ENCODE measurements around the gene TUBB1. TPM values are rescaled to one million over a fixed set of nuclear protein-coding genes. Genes with fewer than 3 reads are reported as not detected.

The TUBB1 gene
- total RNA-seq, 1 donor from 2014 or later, result not detected

DNA sequence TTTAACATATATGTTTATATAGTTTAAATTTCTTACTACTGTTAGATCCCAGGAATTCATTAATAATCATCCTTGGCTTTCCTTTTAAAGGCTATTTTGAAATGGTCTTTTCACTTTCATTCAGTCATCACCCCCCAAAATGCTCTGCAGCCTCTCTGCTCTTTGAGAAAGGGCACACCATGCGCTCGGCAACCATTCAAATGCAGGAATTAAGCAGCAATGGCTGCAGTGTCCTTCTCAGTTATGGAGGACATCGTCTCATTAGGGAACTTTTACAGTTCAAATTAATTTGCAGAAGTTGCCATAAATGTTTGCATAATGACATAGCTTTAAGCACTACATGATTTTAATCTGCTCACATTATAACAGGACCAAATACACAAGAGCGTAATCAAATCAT is 6.3 kb downstream of the TUBB1 start:
- Mint-ChIP-seq H3K4me1 (ENCODE audit: low read depth) (peaks cover 59% of the 10 kb centered on the region), H3K36me3 (ENCODE audit: low read depth) (peaks cover 28% of the 10 kb centered on the region)

DNA sequence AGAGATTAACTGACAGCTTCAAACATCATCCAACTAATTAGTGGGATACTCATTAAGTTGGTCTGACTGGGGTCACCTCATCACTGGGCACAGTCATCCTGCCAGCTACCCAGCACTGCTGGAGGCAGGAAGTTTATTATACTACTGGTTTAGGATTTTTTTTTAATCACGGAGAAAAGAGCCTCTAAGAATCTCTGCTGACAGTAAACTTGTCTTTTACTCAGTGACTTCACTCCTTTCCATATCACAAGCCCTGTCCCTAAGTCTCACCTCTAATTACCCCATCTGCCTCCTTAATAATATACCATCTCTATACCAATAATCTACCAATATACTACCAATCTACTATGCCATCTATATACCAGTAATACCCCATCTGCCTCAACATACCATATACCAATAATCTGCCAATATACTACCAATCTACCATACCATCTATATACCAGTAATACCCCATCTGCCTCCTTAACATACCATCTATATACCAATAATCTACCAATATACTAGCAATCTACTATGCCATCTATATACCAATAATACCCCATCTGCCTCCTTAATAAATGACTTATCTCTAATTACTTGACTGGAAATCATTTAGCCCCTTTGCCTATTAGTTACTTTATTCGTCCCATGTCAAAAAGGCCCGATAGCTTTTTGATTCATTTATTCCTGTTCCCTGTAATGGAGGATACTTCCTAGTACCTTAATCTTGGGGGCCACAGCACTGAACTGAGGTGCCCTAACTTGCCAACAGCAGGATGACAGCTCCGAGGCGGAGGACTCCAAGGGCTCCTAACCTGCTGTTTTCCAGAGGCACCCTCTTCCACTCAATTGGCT is 7.9 kb downstream of the TUBB1 start:
- peaks cover 28% of the 10 kb centered on the region for H3K36me3 Mint-ChIP-seq (ENCODE audit: low read depth)

More for the DNA sequence above, 6.3 kb downstream of the TUBB1 start:
- TF ChIP-seq, protein P1, sequence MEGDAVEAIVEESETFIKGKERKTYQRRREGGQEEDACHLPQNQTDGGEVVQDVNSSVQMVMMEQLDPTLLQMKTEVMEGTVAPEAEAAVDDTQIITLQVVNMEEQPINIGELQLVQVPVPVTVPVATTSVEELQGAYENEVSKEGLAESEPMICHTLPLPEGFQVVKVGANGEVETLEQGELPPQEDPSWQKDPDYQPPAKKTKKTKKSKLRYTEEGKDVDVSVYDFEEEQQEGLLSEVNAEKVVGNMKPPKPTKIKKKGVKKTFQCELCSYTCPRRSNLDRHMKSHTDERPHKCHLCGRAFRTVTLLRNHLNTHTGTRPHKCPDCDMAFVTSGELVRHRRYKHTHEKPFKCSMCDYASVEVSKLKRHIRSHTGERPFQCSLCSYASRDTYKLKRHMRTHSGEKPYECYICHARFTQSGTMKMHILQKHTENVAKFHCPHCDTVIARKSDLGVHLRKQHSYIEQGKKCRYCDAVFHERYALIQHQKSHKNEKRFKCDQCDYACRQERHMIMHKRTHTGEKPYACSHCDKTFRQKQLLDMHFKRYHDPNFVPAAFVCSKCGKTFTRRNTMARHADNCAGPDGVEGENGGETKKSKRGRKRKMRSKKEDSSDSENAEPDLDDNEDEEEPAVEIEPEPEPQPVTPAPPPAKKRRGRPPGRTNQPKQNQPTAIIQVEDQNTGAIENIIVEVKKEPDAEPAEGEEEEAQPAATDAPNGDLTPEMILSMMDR (IDR thresholded peaks at IDR 0.05), result no peak
- Mint-ChIP-seq H3K9me3 (ENCODE audit: low read depth) (no peaks in the 10 kb centered on the region), H3K27ac (ENCODE audit: unreplicated experiment) (no peak overlapping the region), H3K4me3 (ENCODE audit: unreplicated experiment) (no peak overlapping the region), H3K27me3 (ENCODE audit: low read depth) (no peaks in the 10 kb centered on the region)
- no peak for DNase-seq (ENCODE audit: low spot score)

DNA sequence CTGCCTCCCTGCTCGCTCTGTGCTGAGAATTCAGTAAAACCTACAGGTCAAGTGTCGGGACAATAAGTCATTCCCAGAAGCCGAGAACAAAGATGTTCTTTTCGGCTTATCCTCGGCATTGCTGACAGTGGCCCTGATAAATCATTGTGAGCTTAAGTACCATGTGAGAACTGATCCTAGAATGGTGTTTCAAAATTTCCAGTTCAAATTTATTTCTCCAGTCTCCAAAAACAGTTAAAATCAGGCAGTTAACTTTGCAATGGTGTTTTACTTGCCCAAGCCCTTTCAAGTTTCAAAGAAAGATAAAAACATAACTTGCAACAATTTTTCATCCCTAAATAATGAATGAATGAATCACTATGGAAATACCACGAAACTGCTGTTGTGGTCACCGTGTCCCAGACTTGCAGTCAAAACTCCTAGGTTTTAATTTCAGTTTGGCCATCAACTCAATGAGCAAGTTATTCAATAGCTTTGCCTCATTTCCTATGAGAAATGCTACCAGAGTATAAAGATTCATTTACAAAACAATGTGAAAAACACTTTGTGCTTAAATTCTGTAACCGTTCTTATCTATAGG is 8.6 kb downstream of the TUBB1 start:
- DNase-seq (ENCODE audit: low spot score), result no peak
- peaks cover 58% of the 10 kb centered on the region for H3K4me1 Mint-ChIP-seq (ENCODE audit: low read depth)
- no peaks in the 10 kb centered on the region for H3K27me3 Mint-ChIP-seq (ENCODE audit: low read depth)
- H3K9me3 Mint-ChIP-seq (ENCODE audit: low read depth), result no peaks in the 10 kb centered on the region
- H3K36me3 Mint-ChIP-seq (ENCODE audit: low read depth), result peaks cover 25% of the 10 kb centered on the region
- no peak overlapping the region for H3K4me3 Mint-ChIP-seq (ENCODE audit: unreplicated experiment)
- H3K27ac Mint-ChIP-seq (ENCODE audit: unreplicated experiment), result peak overlapping the region; percentile 72
- TF ChIP-seq, protein P1 (IDR thresholded peaks at IDR 0.05), result no peak

More for the DNA sequence above, 7.9 kb downstream of the TUBB1 start:
- H3K27me3 Mint-ChIP-seq (ENCODE audit: low read depth), result no peaks in the 10 kb centered on the region
- TF ChIP-seq, protein P1 (IDR thresholded peaks at IDR 0.05), result no peak
- H3K27ac Mint-ChIP-seq (ENCODE audit: unreplicated experiment), result peak overlapping the region; percentile 72
- no peak overlapping the region for H3K4me3 Mint-ChIP-seq (ENCODE audit: unreplicated experiment)
- no peak for DNase-seq (ENCODE audit: low spot score)
- H3K4me1 Mint-ChIP-seq (ENCODE audit: low read depth), result peaks cover 61% of the 10 kb centered on the region
- no peaks in the 10 kb centered on the region for H3K9me3 Mint-ChIP-seq (ENCODE audit: low read depth)

DNA sequence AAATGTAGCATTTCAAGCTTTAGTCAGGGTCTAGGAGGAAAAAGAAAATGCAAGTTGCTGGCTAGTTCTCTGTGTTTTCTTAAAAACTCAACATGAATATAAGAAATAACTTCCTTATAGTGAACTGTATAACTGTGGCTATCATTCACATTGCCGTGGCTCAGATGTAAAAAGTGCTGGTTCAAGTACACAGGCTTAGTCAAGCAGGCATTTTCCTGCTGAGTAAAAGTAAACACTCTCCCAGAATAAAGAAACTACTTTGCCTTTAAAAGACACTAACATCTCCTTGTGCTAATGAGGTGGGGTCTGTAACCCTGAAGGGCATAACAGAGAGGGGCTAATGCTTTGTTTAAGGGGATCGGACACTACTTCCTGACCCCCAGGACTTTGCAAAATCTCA is 9.6 kb downstream of the TUBB1 start:
- peak overlapping the region; percentile 76 for H3K27ac Mint-ChIP-seq (ENCODE audit: unreplicated experiment)
- H3K27me3 Mint-ChIP-seq (ENCODE audit: low read depth), result no peaks in the 10 kb centered on the region
- H3K4me1 Mint-ChIP-seq (ENCODE audit: low read depth), result peaks cover 58% of the 10 kb centered on the region
- no peak for DNase-seq (ENCODE audit: low spot score)
- no peaks in the 10 kb centered on the region for H3K9me3 Mint-ChIP-seq (ENCODE audit: low read depth)
- TF ChIP-seq, protein P1 (IDR thresholded peaks at IDR 0.05), result no peak
- H3K4me3 Mint-ChIP-seq (ENCODE audit: unreplicated experiment), result peak overlapping the region; percentile 59
- H3K36me3 Mint-ChIP-seq (ENCODE audit: low read depth), result peaks cover 24% of the 10 kb centered on the region

DNA sequence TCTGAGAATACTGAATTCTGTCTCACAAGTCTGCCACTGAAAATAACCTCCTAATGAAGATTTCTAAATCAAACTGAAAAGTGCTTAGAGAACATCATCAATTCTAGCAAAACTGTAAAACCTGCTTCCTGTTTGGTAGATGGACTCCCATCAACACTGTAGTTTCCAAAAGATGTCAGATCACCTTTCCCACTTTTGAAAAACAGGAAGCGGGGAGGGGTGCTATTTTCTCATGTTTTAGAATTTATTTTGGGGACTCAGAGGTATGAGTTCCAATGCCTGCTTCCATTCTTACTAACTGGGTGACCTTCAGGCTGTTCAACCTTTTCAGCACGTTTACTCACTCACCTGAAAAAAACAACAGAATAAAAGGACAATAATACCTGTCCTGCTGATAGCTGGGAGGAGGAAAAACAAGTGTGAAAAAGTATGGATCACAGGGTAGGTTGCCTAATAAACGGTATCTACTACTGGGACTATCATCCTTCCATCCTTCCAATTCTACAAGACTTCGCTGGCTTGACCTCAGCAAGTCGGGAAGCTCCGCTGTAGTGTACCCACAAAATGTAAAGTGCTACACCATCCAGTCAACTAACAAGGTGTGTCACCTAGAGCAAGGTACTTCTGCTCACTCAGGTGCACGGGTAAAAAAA is 11.8 kb downstream of the TUBB1 start:
- Mint-ChIP-seq H3K4me1 (ENCODE audit: low read depth) (peaks cover 56% of the 10 kb centered on the region), H3K27ac (ENCODE audit: unreplicated experiment) (peak overlapping the region; percentile 88)
- DNase-seq (ENCODE audit: low spot score), result no peak

More for the DNA sequence above, 11.8 kb downstream of the TUBB1 start:
- Mint-ChIP-seq H3K9me3 (ENCODE audit: low read depth) (no peaks in the 10 kb centered on the region), H3K36me3 (ENCODE audit: low read depth) (peaks cover 21% of the 10 kb centered on the region), H3K4me3 (ENCODE audit: unreplicated experiment) (peak overlapping the region; percentile 88), H3K27me3 (ENCODE audit: low read depth) (no peaks in the 10 kb centered on the region)
- TF ChIP-seq, protein P1 (IDR thresholded peaks at IDR 0.05), result no peak

Data from chondrocyte (in vitro differentiated cells).